Adrenal gland (tissue), 19 donors: Measurements from ENCODE around the gene GPRC6A. TPM values are rescaled to one million over a fixed set of nuclear protein-coding genes. Genes with fewer than 3 reads are reported as not detected.

Experiments
- DNase-seq, 7 donors: peaks; one replicate each; pipeline ENCODE4 v3.0.0-alpha.2; 2019 to 2020
- H3K27ac ChIP-seq, 5 donors: fragments of 200-600 bp; sonication (generic) in 4 of 5; 1 replicate in 3 of 5; 2 replicates in 2 of 5; pipeline versions ENCODE4 v1.5.1 to v1.8.0; 2016 to 2020; ENCODE audit warnings: mild to moderate bottlenecking in 1 of 5
- H3K27me3 ChIP-seq: fragments of 200-600 bp; 2 replicates; pipeline ENCODE4 v1.8.0; 2021
- H3K36me3 ChIP-seq, 2 donors: fragments of 200-600 bp; replicated peaks in 1 of 2; 1 replicate in 1 of 2; 2 replicates in 1 of 2; pipeline versions ENCODE4 v1.5.1 to v1.8.0; 2018 to 2022
- H3K4me1 ChIP-seq, 2 donors: fragments of 200-600 bp; replicated peaks in 1 of 2; 1 replicate in 1 of 2; 2 replicates in 1 of 2; pipeline versions ENCODE4 v1.5.1 to v1.8.0; 2018 to 2021
- H3K4me3 ChIP-seq, 4 donors: fragments of 200-600 bp; sonication (generic) in 3 of 4; one replicate each; pipeline ENCODE4 v1.5.1; 2016 to 2018
- H3K9me3 ChIP-seq, 3 donors: fragments of 200-600 bp; sonication (generic) in 1 of 3; replicated peaks in 1 of 3; 1 replicate in 2 of 3; 2 replicates in 1 of 3; pipeline versions ENCODE4 v1.5.1 to v1.8.0; 2016 to 2021
- CTCF ChIP-seq, 6 experiments: fragments of 450-650 bp in 4 of 6; fragments of 200-600 bp in 2 of 6; sonication (generic) in 1 of 6; IDR thresholded peaks; 1 replicate in 5 of 6; 2 replicates in 1 of 6; pipeline versions ENCODE4 v1.5.1 to v1.8.0; 2016 to 2021; ENCODE audit warnings: antibody characterized with exemption in 6 of 6, mild to moderate bottlenecking in 2 of 6, moderate library complexity in 1 of 6
- POLR2A ChIP-seq, 2 donors: fragments of 450-650 bp; IDR thresholded peaks; one replicate each; pipeline ENCODE4 v1.6.1; 2017; ENCODE audit warnings: antibody characterized with exemption in 2 of 2, mild to moderate bottlenecking in 2 of 2, moderate library complexity in 1 of 2
- WGBS, 4 donors: extraction: QIAGEN DNeasy Blood & Tissue Kit in 2 of 4; methylation state at CpG; one replicate each; pipeline versions ENCODE4 v1.1.5 to v1.1.7; 2013 to 2017; 5-methylcytosine and 5-hydroxymethylcytosine counted together
- intact Hi-C, 2 donors: fragments of 100-400 bp; cut with DNase I; formaldehyde crosslinking; loops; one replicate each; pipeline versions ENCODE4 v1.14.1 to v1.15.0; 2022 to 2023
- long read RNA-seq, 10 donors: library from polyadenylated mRNA in 3 of 10; unstranded in 2 of 10; stranded (forward) in 1 of 10; transcript quantifications; one replicate each; pipeline ENCODE4 v2.0.0 and lab custom pipeline, GENCODE V29; 2021 to 2026
- polyA plus RNA-seq, 3 donors: library from polyadenylated mRNA; stranded (reverse); fragments of 200-250 nt in 2 of 3; fragments of 350-450 nt in 1 of 3; fragmentation: Illumina TruSeq in 1 of 3; extraction: RNeasy Lipid Tissue Mini Kit (QIAGEN cat#74804) in 1 of 3; gene quantifications; one replicate each; pipeline ENCODE4 v1.2.3, GENCODE V29; 2013 to 2014
- total RNA-seq, 9 donors: library from RNA; depleted of rRNA in 4 of 9; stranded (reverse); fragments of >200 nt in 4 of 9; fragments of 120-200 nt in 1 of 9; fragmentation: NEBNext Ultra II Directional in 1 of 9; extraction: Animal tissue kit (Norgen Biotek cat#: 25700) in 1 of 9; gene quantifications; one replicate each; pipeline versions ENCODE4 v1.1.0 to v1.2.4, GENCODE V29; 2013 to 2023
- donor health status: healthy with polysubstance abuse.
- donor health status: Bipolar disorder and iron deficiency.
- donor health status: DM: yes; HTN: yes; CAD: no.
- donor health status: DM: no; HTN: no; CAD: no.
- donor health status: DM: no; HTN: no; CAD: no.
- donor health status: DM: yes; HTN: yes; CAD: no.

GPRC6A gene
- total RNA-seq: 1 to 10 TPM in 1 of 9 donors, under 1 TPM in 2, not detected in 6; 0.15 to 7.3 (median 0.81) TPM
- polyA plus RNA-seq: 1 to 10 TPM in 1 of 3 donors, under 1 TPM in 2; 0.32 to 1.5 (median 0.61) TPM
- long read RNA-seq, donor 1, partial matches to known transcripts: 7 of 7 reads
- long read RNA-seq, donor 1, other reads (novel, unspliced or antisense): 0 of 7 reads
- long read RNA-seq, donor 2: 0 reads
- long read RNA-seq, donor 3, partial matches to known transcripts: 7 of 7 reads
- long read RNA-seq, donor 3, other reads (novel, unspliced or antisense): 0 of 7 reads
- long read RNA-seq, donor 4: 0 reads
- long read RNA-seq, donor 5: 0 reads
- long read RNA-seq, donor 6: 0 reads
- long read RNA-seq, donor 7: 0 reads
- long read RNA-seq, donor 8: 0 reads
- long read RNA-seq, donor 9: 0 reads
- long read RNA-seq, donor 10: 0 reads

- Histone ChIP-seq H3K27me3 (no peaks in the 10 kb centered on the region), H3K36me3 (no peaks in the 10 kb centered on the region), H3K4me3 (no peak within 1 kb of the TSS), H3K4me1 (no peaks in the 10 kb centered on the region), H3K9me3 (no peaks in the 10 kb centered on the region), H3K27ac (no peak within 1 kb of the TSS)
- intact Hi-C loops: no loop called here
- 52 to 62% (median 55%) methylated on average over 2 of the region's 2 CpGs for WGBS, 4 donors
- DNase-seq: peak in 1 of 7 donors; percentile 13
- TF ChIP-seq POLR2A (IDR thresholded peaks at IDR 0.05) (no peak), CTCF (IDR thresholded peaks at IDR 0.05) (no peak)
Measured at GRCh38 chr6:116828983-116829382, at the start of gene GPRC6A. GPRC6A (minus strand) TSS chr6:116829083; CDS start chr6:116829013, 70 bp downstream.

- Histone ChIP-seq H3K27me3 (peaks cover 17% of the 10 kb centered on the region), H3K4me1 (peaks cover 0 to 13% of the 10 kb centered on the region in 2 donors), H3K27ac (no peak overlapping the region), H3K4me3 (no peak overlapping the region), H3K36me3 (no peaks in the 10 kb centered on the region), H3K9me3 (no peaks in the 10 kb centered on the region)
- TF ChIP-seq POLR2A (IDR thresholded peaks at IDR 0.05) (no peak), CTCF (IDR thresholded peaks at IDR 0.05) (no peak)
- DNase-seq: no peak
- 29 to 34% (median 32%) methylated on average over 10 of the region's 10 CpGs for WGBS, 4 donors
- intact Hi-C loops: no loop called here
Measured at GRCh38 chr6:116877743-116878142, 48.9 kb upstream of the GPRC6A start.

- Histone ChIP-seq H3K27me3 (peaks cover 17% of the 10 kb centered on the region), H3K9me3 (no peaks in the 10 kb centered on the region), H3K4me3 (peak within 1 kb of the TSS in 1 of 4 donors; percentile 43), H3K36me3 (no peaks in the 10 kb centered on the region), H3K4me1 (peaks cover 0 to 13% of the 10 kb centered on the region in 2 donors), H3K27ac (no peak within 1 kb of the TSS)
- peak in 1 of 7 donors; percentile 49 for DNase-seq
- intact Hi-C loops: no loop called here
- TF ChIP-seq POLR2A (IDR thresholded peaks at IDR 0.05) (no peak), CTCF (IDR thresholded peaks at IDR 0.05) (no peak)
- WGBS, 4 donors: 2 to 13% (median 4%) methylated on average over 19 to 73 of the region's 73 CpGs
Measured at GRCh38 chr6:116876635-116877611, 48.0 kb upstream of the GPRC6A start, which contains the start of gene RFX6. RFX6 (plus strand) TSS chr6:116877242; CDS start chr6:116877276, 34 bp downstream.

GRCh38 chr6:116876107-116876506 lies 47.2 kb upstream of the GPRC6A start:
- Histone ChIP-seq H3K4me1 (peaks cover 0 to 13% of the 10 kb centered on the region in 2 donors), H3K27me3 (peaks cover 17% of the 10 kb centered on the region), H3K27ac (no peak overlapping the region), H3K9me3 (no peaks in the 10 kb centered on the region), H3K36me3 (no peaks in the 10 kb centered on the region), H3K4me3 (no peak overlapping the region)
- intact Hi-C loops: no loop called here
- TF ChIP-seq POLR2A (IDR thresholded peaks at IDR 0.05) (no peak), CTCF (IDR thresholded peaks at IDR 0.05) (no peak)
- 34 to 40% (median 36%) methylated on average over 8 of the region's 8 CpGs for WGBS, 4 donors
- DNase-seq: no peak
